GM21423 (cell line): ENCODE measurements around the gene SLC35A5.

ENCODE experiments used
- ATAC-seq: cut with Tn5 transposase; IDR thresholded peaks from one replicate; pipeline ENCODE4 v1.9.1; 2021; ENCODE audit warnings: mild to moderate bottlenecking, moderate library complexity; ENCODE audit not compliant: unreplicated experiment

SLC35A5 gene

DNA sequence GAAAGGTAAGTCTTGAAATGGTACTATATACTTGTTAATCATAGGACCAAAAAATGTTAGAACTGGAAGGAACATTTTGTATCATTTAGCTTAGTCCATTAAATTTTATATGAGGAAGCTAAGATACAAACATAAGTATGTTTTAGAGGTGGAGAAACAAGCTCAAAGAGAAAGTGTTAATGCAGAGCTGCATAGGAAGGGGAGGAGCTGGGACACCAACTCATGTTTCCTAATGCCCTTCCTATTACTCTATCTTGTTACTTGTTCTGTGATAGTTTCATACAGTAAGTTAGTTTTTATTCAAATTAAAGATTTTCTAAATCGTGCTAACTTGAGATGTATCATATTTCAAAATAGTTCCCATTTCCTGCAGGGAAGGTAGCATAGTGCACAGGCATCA lies 7.4 kb downstream of the SLC35A5 start:
- ATAC-seq, result no peak

- no peak for ATAC-seq
These were observed 10.9 kb downstream of the SLC35A5 start for GRCh38 chr3:112572701-112573100.

DNA sequence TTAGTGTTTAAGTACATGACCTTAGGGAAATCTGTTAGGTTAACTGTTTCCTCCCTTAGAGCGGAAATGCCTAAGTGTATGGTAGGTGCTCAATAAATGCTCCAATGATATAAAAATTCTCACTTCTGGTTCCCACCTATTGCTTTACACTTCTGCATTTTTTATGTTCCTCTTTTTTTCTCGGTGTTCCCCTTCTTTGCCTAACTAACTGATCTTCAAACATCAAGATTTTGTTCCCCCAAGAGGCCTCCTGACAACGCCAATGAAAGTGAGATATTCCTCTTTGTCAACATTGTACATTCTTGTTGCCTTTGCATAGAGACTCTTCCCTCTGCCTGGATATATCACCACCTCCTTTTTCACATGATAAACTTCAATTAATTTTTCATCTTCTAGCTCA lies 17.4 kb downstream of the SLC35A5 start:
- no peak for ATAC-seq

GRCh38 chr3:112579697-112580096 lies 17.9 kb downstream of the SLC35A5 start:
- ATAC-seq, result no peak

DNA sequence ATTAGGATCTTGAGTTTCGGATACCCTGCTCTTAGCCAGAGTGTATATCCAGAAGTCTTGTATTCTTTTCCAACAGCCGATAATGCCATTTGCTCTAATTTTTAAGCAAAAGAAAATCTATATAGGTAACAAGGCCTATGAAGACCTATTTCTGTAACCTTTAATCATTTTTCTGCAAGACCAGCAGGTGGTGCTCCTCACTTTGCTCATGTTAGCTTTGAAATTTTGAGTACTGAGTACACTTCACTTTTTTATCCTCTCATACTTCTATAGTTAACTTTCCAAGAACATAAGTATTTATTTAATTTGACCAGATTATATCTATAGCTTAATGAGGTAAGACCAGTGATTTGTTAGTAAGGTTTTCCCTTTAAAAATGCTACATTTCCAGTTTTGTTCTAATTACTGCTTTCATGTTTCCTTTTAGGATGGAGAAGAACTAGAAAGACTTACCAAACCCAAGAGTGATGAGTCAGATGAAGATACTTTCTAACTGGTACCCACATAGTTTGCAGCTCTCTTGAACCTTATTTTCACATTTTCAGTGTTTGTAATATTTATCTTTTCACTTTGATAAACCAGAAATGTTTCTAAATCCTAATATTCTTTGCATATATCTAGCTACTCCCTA lies 20.5 kb downstream of the SLC35A5 start:
- no peak for ATAC-seq

DNA sequence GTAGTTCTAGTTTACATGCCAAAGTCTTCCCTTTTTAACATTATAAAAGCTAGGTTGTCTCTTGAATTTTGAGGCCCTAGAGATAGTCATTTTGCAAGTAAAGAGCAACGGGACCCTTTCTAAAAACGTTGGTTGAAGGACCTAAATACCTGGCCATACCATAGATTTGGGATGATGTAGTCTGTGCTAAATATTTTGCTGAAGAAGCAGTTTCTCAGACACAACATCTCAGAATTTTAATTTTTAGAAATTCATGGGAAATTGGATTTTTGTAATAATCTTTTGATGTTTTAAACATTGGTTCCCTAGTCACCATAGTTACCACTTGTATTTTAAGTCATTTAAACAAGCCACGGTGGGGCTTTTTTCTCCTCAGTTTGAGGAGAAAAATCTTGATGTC lies 21.3 kb downstream of the SLC35A5 start:
- ATAC-seq, result no peak

- ATAC-seq, result no peak
These were observed 23.9 kb downstream of the SLC35A5 start for GRCh38 chr3:112585782-112586181.

DNA sequence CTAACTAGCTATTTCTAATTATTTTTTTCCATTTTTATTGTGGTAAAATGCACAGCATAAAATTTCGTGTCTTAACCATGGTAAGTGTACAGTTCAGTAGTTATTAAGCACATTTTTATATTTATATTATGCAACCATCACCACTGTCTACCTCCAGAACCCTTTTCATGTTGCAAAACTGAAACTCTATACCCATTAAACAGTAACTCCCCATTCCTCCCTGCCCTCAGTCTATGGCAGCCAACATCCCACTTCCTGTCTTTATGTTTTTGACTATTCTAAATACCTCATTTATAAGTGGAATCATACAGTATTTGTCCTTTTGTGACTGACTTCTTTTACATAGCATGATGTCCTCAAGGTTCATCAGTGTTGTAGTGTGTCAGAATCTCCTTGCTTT lies 25.5 kb downstream of the SLC35A5 start:
- no peak for ATAC-seq

GRCh38 chr3:112593258-112593657 lies 31.4 kb downstream of the SLC35A5 start:
- no peak for ATAC-seq

DNA sequence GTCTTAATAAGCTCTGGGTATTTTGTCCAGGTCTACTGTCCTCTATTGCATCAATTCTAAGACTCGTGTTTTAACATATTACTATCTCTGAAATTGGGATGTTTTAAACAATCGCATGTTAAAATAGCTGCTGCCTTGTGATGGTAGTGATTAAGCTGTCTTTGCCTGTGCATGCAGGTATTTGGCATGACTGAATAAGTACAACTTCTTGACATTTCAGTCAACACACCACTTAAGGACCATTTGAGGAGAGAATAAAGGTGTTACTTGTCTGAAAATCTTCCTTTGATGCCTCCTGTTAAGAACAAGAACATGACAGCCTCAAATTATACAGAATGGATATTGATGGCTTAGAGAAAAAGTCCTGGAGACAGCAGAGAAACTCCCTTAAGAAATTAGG lies 33.0 kb downstream of the SLC35A5 start:
- ATAC-seq, result no peak

DNA sequence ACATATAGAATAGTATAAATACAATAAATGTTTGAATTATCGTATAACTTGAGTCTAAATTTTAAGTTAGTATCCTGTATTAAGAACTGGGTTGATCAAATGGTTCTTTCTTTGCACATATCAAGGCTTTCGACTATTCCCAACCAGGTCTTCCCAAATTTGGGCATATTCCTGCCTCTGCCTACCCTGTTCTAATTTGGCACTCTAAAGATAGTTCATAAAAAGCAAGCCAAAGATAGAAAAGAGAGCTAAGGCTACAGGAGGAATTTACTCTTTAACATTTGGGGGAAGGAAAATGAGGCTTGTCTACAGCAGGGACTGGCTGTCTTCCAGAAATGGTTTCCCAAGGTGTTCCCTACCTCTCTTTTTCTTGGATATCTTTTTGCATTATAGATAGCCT lies 36.1 kb downstream of the SLC35A5 start:
- no peak for ATAC-seq

DNA sequence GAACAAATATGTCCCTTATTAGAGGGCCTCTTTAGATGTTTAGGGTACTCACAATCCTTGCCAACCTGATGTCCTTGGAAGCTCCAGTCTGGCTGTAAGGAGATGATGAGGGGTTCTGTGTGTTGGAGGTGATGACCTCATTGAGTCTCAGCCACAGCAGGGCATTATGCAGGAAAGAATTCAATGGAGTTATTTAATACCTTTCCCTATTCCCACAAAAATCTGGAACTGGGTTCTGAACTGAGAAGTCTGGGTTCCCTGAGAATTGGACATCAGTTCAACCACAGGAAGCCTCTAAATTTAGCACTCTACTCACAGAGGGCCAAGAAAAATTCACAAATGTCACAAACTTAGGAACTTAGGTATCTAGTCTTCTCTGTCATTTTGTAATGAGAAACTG lies 36.9 kb downstream of the SLC35A5 start:
- ATAC-seq, result no peak

DNA sequence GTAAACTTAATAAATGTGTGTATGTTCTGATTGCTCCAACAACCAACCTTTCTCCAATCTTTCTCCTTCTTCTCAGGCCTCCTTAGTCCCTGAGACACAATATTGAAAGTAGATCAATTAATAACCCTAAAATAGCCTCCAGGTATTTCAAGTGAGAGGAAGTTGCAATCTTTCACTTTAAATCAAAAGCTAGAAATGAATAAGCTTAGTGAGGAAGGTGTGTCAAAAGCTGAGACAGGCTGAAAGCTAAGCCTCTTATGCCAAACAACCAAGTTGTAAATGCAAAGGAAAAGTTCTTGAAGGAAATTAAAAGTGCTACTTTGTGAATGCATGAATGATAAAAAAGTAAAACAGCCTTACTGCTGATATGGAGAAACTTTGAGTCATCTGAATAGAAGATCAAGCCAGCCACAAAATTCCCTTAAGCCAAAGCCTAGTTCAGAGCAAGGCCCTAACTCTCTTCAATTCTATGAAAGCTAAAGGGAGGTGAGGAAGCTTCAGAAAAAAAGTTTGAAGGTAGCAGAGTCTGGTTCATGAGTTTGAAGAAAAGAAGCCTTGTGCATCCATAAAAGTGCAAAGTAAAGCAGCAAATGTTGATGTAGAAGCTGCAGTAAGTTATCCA lies 40.5 kb downstream of the SLC35A5 start:
- peak; percentile 62 for ATAC-seq

DNA sequence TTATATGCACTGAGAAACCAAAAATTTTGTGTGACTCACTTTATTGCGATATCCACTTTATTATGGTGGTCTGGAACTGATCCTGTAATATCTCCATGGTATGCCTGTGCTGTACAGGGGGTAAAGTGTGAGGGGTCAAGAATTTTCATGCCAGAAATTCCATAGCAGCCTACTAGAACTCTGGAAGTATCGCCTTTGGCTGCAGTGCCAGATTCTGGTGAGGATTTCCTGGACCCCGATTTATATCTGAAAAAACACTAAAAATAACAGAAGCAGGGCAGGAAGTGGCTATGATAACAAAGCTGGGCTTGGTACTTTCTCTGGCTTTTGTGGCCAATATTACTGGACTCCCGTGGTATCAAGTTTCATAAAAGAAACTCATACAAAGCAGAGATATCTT lies 42.7 kb downstream of the SLC35A5 start:
- no peak for ATAC-seq

DNA sequence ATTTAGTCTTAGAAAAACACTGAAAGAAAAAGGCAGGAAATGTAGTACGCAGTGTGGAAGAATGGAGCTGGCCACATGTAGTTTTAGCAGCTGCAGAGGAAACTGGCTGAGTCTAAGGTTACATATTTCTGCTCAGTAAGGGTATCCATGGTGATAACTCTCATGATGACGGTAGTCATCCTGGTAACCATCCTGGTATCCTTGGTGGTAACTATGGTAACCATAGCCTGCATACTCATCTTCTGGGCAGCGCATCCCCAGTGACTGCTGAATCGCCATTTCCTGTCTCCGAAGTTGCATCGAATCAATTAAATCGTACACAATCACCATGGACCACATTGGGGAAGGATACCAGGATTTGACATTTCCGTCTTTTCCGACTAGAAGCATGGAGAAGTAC lies 43.4 kb downstream of the SLC35A5 start:
- no peak for ATAC-seq

GRCh38 chr3:112606098-112606497 lies 44.3 kb downstream of the SLC35A5 start:
- ATAC-seq, result no peak

GRCh38 chr3:112607863-112608262 lies 46.0 kb downstream of the SLC35A5 start:
- ATAC-seq, result no peak

- ATAC-seq, result no peak
These were observed 48.3 kb downstream of the SLC35A5 start for GRCh38 chr3:112610121-112610520.

- no peak for ATAC-seq
These were observed 50.1 kb downstream of the SLC35A5 start for GRCh38 chr3:112611752-112612515.

DNA sequence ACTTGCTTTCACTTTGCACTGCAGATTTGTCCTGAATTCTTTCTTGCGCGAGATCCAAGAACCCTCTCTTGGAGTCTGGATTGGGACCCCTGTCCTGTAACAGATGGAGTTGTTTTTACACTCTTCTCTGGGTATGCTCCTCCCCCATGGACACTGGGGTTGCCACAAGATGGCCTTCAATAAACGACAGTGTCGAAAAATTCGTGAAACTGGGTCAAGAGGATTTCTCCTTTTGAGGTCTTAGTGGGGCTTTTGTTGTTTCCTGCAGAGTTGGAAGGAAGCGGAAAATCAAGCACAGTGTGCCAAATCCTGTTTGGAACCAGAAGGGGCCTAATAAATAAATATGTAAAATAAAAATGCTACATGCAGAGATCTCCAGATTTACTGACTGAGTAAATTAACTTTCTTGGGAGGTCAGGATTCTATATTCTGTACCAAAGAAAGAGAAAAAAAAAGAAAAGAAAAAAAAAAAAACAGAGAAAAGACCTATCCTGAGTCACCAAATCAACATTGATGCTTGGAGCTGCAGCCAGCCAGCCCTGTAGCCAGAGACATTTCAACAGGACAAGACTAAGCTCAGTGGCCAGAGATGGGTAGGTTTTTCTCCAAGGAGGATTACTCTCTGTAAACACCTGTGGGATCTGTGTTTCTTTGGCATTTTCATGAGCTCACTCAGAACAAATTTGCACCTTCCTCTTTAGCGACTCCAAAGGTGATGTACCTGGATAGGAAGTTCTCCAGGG lies 54.3 kb downstream of the SLC35A5 start:
- ATAC-seq, result no peak

DNA sequence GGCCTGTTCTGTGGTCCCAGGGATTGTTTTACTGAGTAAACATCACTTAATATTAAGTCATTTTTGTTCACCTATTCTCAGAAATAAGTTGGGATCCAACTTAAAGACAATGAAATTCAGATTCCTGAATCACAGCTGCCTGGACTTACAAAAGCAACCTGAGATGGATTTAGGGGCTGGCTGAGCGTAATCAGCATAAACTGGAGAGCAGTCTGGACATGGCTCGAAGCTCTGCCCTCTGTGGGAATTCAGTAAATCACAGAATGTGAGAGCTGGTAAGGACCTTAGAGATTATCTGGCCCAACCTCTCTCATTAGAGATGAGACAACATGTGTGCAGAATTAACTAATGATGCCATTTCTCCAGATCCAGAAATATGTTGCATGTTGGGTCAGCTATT lies 55.4 kb downstream of the SLC35A5 start:
- ATAC-seq, result no peak

GRCh38 chr3:112619295-112619694 lies 57.5 kb downstream of the SLC35A5 start:
- peak; percentile 56 for ATAC-seq
